Thyroid gland (tissue), 4 donors: Measurements from ENCODE around the gene RNF26.

Source experiments
- POLR2A ChIP-seq, 2 donors: fragments of 450-650 bp; IDR thresholded peaks; one replicate each; pipeline ENCODE4 v1.6.1; 2017; ENCODE audit warnings: antibody characterized with exemption in 2 of 2, mild to moderate bottlenecking in 2 of 2, moderate library complexity in 1 of 2
- TF ChIP-seq, protein P1 (sequence below), 6 experiments: fragments of 200-600 bp in 3 of 6; fragments of 450-650 bp in 3 of 6; sonication (generic) in 3 of 6; IDR thresholded peaks; one replicate each; pipeline ENCODE4 v1.5.1; 2016 to 2019; ENCODE audit warnings: antibody characterized with exemption in 6 of 6, mild to moderate bottlenecking in 2 of 6, inconsistent platforms in 1 of 6, moderate library complexity in 1 of 6

DNA sequence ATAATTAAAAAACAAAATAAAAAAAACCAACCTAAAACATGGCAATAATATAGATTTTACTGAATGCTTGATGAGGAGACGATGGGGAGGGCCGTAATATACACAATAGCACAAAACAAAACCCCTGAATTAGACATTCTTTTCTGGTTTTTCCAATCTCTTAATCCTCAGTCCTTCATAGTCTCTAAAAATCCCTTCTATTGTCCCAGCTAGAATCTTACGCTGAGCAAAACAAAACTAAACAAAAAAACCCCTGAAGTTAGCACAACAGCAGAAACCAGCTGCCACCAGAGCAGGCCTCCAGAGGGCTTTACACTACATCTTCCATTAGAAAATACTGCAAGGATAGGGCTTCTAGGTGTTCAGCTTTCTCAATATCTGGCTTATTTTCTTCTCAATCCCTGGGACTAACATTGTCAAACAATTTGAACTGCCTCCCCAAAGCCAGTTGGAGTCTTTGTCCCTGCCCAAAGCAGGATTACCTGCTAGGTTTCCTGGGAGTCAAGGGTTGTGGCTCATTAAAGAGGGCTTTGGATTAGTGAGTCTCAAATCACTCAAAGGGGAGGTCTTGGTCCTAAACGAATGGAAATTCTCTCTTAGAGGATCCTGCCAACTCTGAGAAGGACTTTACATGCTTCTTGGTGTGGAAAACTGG is 2.1 kb upstream of the RNF26 start:
- TF ChIP-seq, protein P1, sequence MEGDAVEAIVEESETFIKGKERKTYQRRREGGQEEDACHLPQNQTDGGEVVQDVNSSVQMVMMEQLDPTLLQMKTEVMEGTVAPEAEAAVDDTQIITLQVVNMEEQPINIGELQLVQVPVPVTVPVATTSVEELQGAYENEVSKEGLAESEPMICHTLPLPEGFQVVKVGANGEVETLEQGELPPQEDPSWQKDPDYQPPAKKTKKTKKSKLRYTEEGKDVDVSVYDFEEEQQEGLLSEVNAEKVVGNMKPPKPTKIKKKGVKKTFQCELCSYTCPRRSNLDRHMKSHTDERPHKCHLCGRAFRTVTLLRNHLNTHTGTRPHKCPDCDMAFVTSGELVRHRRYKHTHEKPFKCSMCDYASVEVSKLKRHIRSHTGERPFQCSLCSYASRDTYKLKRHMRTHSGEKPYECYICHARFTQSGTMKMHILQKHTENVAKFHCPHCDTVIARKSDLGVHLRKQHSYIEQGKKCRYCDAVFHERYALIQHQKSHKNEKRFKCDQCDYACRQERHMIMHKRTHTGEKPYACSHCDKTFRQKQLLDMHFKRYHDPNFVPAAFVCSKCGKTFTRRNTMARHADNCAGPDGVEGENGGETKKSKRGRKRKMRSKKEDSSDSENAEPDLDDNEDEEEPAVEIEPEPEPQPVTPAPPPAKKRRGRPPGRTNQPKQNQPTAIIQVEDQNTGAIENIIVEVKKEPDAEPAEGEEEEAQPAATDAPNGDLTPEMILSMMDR (IDR thresholded peaks at IDR 0.05): no peak
- TF ChIP-seq POLR2A (IDR thresholded peaks at IDR 0.05): no peak
